HG03378 (cell line): ENCODE measurements around the gene DNER.
"Not testable (repeated sequence)": the region's sequence is repeated elsewhere in the genome, so short reads cannot be mapped to it uniquely, and the experiment has no call there.

Source experiments
- ATAC-seq: cut with Tn5 transposase; IDR thresholded peaks from one replicate; pipeline ENCODE4 v1.9.1; 2021; ENCODE audit warnings: mild to moderate bottlenecking, moderate library complexity; ENCODE audit not compliant: unreplicated experiment

DNER gene

GRCh38 chr2:229350117-229350805 is 364.1 kb downstream of the DNER start:
- ATAC-seq = no peak

- ATAC-seq = no peak
These were observed 366.2 kb downstream of the DNER start for GRCh38 chr2:229348128-229348527.

DNA sequence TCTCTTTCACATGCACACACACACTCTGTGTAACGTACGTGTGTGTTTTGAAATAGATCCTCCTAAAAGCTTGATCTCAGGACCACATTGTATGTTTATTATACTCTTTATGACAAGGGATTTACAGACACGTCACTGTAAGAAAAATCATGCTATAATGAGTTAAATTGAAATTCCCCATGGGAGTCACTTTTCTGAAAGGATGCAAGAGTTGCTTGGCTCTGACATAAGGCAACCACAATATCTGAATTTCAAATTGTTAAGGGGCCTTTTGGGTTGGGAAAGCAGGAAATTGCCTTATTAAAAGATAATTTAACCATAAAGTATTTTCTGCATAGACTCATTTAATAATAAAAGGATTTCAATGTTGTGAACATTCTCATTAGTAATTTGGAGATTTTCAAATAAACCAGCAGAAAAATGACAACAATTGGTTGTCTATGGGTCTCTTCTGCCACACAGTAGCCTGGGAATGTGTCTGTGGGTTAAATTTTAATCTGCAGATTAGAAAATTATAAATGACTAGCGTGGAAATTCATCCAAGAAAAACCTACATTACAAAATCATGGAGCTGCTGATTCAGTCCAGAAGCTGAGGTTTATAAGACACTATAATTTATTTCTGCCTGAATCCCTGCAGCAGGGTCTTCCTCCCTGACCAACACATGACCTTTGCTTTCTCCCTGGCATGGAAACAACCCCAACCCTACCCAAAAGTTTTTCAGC is 367.4 kb downstream of the DNER start:
- ATAC-seq = no peak

- ATAC-seq = no peak
These were observed 369.4 kb downstream of the DNER start for GRCh38 chr2:229344955-229345354.

DNA sequence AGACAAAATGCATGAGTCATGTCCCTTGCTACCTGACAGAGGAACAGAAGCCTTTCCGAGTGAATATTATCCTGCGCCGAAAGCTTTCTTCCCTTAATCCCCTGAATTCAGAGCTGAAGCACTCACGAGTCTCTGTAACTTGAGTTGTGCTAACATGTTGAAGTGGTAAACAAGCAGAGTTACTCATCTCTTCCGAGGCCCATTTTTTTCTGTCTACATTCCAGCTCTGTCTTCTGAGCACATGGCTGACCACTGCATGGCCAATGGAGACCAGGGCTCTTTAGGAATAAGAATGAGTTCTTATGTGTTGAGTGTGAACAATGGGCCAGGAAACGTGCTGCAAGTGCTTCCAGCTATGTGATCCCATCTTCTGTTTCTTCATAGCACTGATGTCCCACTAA is 370.2 kb downstream of the DNER start:
- ATAC-seq = no peak

GRCh38 chr2:229343661-229344060 is 370.7 kb downstream of the DNER start:
- ATAC-seq = no peak

DNA sequence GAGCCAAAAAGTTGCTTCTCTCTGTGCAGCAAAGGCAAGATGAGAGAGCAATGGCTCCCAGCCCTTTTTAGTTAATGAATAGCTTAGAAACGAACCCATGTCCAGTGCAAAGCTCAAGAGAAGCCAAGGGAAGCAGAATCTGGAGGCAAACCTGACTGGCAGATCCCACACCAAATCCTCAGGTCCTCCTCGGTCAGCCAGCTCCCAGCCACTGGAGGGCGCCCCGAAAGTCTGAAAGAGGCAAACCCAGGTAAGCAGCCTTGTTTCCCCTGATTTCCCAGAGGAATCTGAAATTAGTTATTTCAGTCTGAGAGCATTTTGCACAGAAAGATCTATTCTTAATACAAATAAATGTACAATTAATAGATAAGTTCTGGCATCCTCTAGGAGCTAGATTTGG is 372.0 kb downstream of the DNER start:
- no peak for ATAC-seq

DNA sequence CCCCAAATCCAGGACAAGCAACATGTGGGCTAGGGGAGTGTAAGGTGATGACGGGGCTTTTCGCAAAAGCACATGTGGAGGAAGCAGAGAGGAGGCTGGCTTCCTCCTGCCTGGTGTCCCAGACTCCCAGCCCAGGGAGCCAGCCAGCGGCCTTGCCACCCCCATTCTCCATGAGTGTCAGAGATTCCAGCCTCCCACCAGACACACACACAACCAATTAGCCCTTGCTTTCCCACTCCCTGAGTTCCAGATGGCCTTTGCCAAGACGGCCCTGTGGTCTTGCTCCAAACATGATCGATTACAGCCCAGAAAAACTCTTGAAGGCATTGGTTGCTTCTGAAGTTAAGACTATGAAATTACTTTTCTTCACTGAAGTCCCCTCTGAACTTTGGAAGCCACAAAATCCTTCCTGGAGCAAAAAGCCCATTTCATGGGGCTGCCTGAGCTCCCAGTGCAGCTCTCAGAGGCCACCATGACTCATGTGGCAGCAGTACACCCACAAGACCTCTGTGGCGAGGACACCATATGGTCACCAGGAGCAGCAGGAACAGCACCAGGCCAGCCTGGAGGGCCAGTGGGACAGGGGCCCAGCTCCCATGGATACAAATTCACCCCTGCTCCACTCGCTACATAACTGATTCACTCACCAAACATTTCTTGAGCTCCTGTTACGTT is 374.1 kb downstream of the DNER start:
- no peak for ATAC-seq

DNA sequence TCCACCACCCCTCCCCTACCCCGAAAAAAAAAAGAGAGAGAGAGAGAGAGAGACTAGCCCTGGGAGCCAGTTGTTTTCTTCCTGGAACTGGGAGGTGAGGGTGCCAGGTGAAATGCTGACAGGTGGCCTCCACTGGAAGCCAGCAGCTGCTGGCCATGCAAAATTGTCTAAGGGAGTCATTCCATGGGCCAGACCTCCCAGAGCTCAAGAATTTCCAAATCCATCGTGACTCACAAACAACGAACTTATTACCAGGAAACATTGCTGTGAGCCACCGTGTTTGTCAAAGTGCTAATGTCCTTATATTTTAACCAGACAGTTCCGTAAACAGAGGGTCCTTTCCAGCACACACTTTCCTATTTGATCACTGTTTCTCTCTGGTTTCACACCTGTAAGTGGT is 374.7 kb downstream of the DNER start:
- ATAC-seq = no peak

GRCh38 chr2:229339171-229339570 is 375.2 kb downstream of the DNER start:
- not testable (repeated sequence) for ATAC-seq

GRCh38 chr2:229335877-229336346 is 378.4 kb downstream of the DNER start:
- no peak for ATAC-seq

- no peak for ATAC-seq
These were observed 379.0 kb downstream of the DNER start for GRCh38 chr2:229335330-229335729.

- ATAC-seq = no peak
These were observed 383.4 kb downstream of the DNER start for GRCh38 chr2:229330952-229331351.

DNA sequence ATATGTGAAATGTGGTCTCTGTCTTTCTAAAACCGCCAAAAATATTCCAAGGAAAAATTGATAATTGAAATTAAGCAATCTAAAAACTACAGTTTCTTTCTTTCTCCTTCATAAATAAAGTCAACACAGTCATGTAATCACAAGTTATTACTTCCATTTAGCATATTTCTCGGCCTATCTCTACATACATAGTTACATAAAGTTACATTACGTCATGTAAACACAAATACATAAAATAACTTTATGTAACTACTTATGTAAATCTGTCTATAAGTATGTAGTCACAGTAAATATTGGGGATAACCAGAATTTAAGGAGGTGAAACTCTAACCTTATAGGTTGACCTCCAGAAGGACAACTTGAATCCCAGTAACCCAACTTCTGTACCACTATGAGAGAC is 394.8 kb downstream of the DNER start:
- ATAC-seq = no peak

GRCh38 chr2:229314117-229314516 is 400.2 kb downstream of the DNER start:
- no peak for ATAC-seq

- no peak for ATAC-seq
These were observed 400.8 kb downstream of the DNER start for GRCh38 chr2:229313591-229313990.
